GM19240 (cell line): ENCODE measurements around the gene TTLL13.

Experiments used
- DNase-seq: peaks from one replicate; pipeline ENCODE4 v3.0.0; 2011; ENCODE audit warnings: low spot score; ENCODE audit not compliant: insufficient read length

TTLL13 gene

DNA sequence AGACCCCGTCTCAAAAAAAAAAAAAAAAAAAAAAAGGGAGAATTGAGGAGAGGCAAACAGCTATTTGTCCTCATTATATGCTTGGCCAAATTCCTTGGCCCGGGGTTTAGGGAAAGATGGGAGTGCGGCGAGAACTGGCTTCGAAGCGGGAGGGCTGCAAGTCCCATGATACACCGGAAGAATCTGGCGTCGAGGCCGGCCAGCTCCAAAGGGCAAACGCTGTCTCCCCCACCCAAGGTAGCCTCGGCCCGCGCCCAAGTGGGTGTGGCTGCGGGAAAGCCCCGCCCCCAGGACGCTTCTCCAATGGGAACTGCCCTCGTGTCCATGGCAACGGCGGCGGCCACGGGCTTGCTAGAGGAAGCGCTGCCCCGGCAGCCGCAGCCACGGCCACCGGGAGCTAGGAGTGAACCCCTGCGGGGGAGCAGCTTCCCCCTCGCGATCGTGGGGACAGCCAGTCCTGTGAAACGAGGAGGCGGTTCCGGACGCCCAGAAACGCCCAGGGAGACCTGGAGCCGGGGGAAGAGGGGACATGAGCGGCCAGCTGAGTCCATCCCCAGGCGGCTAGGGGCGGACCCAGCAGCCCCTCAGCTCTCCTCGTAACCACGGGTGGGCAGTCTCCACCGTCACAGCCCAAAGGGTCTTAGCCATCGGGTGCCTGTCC lies at the start of gene TTLL13:
TSS of gene TTLL13 (plus strand) at position 354 of the 661 bp plus-strand sequence. CDS start 1,075 bp downstream, outside the sequence.
- no peak for DNase-seq

DNA sequence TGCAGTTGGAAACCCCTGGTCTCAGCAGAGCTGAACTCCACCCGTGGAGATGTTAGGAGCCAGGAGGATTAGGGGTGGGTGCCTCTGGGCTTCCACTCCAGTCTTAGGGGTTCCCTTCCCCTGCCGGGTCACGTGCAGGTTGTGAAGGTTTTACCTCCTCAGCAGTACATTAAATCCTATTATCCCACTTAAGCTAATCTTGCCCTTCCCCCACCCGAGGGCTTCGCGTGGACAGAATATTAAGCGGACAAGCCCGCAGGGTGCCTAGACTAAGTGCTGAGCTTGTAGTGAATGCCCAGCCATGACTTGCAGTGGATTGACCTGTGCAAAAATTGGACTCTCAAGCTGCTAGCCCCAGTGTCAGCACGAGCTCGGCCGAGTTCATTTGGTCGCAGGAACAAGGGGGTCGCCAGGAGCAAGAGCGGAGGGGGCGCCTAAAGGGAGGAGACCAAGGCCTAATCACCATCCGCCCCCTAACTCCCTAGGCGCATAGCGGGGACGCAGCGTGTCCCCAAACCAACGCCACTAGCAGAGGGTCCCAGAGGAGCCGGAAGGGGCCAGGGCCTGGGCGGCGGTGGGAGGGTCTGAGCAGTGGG lies 48.7 kb upstream of the TTLL13 start:
- DNase-seq: no peak

- DNase-seq: peak; percentile 91
These were observed 48.0 kb upstream of the TTLL13 start, which contains the start of gene SEMA4B for GRCh38 chr15:90201130-90201943. TSS of gene SEMA4B (plus strand) at chr15:90201330. CDS start at chr15:90201579, 249 bp downstream.

- DNase-seq: no peak
These were observed 47.4 kb upstream of the TTLL13 start for GRCh38 chr15:90201944-90202375.

DNA sequence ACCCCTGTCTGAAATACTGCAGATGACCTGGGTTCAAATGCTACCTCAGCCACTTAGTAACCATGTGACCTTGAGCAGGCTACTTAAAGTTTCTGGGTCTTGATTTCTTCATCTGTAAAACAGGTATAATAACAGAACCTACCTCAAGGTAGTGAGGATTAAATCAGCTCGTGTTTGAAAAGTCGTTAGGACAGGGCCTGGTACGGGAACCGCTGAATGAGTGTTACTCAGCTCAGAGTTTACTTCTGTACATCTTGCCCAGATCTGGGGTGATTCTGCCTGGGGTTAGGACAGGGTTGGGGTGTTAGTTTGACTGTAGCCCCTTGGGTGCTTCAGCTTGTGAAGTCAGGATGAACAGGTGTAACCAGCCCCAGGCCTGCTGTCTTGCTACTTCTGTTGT lies 46.4 kb upstream of the TTLL13 start:
- no peak for DNase-seq

DNA sequence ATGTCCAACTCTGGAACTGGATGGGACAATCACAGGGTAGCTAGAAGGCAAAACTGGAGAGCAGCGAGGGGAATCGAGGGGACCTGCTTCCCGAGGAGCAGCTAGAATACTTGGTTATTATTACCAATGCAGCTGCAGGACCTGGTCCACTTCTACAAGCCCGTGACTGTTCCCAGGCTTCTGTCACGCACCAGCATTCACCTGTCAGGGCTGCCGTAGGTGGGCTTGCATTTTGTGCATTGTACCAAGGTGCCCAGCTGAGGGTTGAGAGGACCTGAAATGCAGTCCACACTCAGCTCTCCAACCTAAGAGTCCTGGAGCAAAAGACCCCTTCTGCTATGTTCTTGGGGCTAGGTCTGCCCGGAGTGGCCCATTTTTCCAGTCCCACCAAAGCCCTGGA lies 45.9 kb upstream of the TTLL13 start:
- no peak for DNase-seq

DNA sequence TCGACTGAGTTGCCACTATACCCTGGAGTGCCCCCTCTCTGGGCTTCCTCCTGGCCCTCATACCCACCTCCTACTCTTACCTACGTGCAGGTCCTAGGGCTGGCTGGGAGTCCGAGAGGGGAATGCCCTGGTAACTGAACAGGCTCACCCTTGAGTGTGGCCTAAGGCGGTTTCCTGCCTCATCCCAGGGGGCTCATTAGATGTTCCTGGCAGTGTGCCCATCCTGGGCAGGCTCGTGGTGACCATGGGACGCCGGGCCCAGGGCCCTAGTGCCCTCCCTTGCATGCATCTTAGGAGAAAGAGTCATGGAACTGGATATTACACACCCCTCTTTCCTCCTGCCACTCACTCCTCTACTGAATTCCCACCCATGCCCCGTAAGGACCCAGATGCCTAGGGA lies 45.4 kb upstream of the TTLL13 start:
- no peak for DNase-seq

- DNase-seq: no peak
These were observed 44.1 kb upstream of the TTLL13 start for GRCh38 chr15:90205050-90205848.

DNA sequence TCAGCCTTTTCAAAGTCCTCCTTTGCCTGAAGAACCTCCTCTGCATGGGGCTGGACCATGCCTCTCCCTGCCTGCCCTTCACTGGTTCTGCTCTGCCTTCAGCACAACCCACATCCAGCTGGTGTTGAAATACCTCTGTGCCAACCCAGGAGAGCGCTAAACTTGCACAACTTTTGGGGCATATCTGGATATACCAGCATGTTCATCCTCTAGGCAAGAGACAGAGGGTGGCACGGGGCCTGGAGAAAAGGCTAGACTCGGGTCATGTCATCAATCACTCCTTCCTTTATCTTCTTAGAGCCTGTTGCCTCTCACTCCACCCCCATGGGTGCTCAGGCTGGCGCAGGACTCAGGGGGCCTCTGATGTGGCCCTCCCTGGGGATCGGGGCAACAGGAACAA lies 43.5 kb upstream of the TTLL13 start:
- DNase-seq: no peak

DNA sequence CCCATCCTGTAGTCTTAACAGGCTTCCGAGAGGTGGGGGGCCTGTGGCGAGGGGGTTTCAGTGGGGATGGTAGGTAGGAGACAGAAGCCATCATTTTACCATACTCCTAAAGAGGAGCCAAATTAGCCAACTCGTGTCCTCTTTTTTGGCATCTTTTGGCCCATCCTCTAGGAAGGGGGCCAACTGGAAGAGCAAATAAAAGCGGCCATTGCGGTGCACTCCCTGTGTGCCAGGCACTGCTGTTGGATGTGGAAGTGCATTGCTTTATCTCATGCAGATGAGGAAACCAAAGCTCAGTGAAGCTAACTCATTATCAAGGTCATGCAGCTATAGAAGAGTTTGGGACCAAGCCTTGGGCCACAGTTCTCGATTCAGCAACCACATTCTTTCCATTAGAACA lies 42.1 kb upstream of the TTLL13 start:
- no peak for DNase-seq

GRCh38 chr15:90208356-90208755 lies 41.0 kb upstream of the TTLL13 start:
- no peak for DNase-seq

GRCh38 chr15:90209591-90209990 lies 39.8 kb upstream of the TTLL13 start:
- DNase-seq: no peak

- DNase-seq: no peak
These were observed 38.8 kb upstream of the TTLL13 start for GRCh38 chr15:90210593-90210992.

DNA sequence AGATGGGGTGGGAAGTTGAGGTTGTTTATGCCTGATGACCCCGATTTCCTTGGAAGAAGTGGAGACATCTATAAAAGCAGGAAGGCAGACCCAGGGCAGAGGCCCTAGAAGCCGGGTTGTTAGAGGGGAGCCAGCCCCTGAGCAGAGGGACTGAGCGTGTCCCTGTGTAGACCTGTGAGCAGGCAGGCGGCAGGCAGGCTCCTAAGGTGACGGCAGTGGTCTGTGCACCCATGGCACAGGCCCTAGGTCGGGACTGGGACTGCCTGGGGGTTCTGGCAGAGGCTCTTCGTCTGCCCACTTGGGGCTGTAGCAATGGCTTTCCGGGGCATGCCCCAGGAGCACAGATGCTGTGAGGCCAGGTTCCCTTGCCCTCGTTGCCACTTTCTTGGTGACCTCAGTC lies 38.3 kb upstream of the TTLL13 start:
- no peak for DNase-seq

DNA sequence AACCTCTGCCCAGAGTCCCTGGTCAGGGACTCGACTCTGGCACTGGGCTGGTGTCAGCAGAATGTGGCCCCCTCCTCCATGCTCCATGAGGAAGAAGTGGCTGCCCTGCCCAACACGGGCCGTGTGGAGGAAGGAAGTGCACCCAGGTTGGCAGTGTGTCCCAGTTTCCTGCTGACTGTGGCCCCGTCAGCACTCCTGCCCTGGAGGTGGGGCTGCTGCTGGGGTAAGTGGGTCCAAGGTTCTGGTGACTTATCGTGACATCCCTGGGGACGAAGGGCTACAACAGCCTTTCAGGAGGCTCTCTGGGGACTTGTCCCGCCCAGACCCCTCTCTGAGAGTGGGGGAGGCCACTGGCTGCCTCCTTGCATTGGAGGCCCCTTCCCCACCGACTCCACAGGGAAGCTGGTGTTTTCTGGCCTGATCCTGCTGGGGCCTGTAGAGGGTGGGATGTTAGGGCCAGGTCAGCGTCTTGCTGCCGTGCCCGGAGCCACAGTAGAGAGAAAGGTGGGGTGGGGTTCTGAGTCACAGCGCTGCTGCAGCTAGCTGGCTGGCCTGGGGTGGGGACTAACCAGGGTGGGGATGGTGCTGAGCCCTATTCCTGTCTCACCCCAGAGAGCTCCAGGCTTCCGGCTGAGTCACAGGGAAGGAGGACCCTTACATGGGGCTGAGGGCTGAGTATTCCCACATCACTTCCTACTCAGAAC lies 37.8 kb upstream of the TTLL13 start:
- DNase-seq: no peak

DNA sequence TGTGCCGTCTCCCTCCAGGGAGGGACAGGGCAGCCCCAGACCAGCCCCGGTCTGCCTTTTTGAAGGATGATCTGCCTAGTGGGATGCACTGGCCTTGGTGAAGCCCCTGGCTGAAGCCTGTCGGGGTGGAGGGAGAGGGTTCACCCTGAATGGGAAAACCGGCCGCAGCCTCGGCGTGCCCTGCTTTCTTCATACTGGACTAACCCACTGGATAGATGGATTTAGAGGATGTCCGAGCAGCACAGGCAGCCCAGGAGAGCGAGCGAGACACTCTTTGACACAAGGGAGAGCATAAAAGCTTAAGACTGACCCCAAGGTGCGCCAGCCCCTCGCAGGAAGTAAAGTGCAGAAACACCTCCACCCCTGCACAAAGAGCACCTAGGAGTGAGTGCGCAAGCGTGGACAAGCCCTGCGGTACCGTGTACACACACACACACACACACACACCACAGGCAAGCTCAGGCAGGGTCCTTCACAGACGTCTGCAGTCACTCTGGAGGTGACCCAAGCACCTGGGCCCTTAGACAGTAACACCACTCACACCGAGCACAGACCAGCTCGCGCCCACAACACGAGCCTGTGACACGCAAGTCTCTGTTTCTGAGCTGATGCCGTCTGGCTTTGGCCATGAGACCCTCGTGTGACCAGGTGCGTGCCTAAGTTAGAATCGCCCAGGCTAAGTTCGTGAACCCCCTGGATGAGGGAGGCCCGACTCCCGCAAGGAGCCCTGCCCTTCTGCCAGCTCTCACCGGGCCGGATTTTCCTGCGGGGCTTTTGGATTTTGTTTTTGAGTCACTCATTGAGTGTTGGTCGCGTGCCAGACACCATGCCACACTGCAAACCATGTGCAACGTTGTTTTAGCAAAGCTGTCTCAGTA lies 36.9 kb upstream of the TTLL13 start:
- no peak for DNase-seq

DNA sequence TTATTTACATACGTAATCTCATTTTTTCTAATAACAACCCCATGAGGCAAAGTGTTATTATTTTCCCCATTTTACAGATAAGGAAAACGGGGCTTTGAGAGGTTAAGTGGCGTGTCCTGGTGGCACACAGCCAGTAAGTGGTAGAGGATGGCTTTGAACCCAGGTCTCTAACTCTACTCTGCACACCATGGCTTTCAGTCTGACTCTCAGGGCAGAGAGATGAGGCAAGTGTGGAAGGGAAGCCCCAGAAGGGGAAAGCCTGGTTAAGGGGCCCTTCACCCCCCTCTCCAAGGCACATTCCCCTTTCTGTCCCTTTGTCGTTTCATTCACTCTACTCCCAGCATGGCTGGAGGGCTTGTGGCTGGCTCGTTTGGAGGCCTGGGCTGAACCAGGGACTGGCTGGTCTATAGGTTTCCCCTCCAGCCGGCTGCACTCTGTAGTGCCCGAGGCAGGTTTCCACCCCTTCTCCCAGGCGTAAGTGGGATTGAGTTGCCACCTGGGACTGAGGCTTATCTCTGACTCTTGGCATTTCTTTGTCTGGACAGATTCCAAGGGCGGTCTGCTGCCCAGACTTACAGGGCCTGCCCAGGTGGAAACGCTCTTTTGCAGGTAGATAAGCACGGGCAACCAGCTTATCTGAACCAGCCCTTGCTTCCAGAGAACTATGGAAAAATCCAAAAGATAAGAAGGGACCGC lies 36.1 kb upstream of the TTLL13 start:
- DNase-seq: no peak

DNA sequence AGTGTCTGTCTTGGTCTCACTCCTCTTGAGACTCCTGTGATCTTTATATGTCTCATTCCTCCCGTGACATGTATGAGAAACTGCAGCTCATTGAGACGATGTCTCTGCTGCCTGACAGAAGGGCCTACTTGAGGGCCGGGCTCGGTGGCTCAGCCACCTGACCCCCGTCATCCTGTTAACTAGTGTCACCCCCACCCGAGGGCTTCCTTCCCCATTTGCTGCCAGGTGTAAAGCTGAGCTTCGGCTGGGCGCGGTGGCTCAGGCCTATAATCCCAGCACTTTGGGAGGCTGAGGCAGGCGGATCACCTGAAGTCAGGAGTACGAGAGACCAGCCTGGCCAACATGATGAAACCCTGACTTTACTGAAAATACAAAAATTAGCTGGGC lies 35.5 kb upstream of the TTLL13 start:
- no peak for DNase-seq

DNA sequence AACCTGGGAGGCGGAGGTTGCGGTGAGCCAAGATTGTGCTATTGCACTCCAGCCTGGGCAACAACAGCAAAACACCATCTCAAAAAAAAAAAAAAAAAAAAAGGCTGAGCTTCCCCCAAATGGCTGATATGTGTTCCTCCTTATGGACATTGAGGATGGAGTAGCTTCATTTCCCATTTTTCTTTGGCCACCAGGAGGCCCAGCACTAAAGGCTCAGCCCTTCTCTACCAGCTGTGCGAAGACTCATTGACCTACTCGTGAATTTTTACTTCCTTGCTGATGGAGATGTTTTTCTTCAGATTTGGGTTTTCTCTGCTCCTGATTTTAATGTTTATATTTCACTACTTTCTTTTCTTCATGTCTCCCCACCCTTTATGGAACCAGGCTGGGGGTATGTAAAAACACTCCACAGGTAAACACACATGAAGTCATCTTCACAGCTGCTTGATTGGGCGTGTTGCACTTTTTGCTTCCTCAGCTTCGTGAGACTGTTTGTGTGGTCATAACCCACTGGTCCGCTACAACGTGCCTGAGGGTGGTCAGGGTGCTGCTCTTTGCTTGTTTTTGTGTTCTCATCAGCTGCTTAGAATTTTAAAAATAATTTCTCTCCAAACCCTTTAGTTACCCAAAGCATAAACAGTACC lies 34.7 kb upstream of the TTLL13 start:
- DNase-seq: no peak
